Measurements from ENCODE around the gene MS4A3.

DNA sequence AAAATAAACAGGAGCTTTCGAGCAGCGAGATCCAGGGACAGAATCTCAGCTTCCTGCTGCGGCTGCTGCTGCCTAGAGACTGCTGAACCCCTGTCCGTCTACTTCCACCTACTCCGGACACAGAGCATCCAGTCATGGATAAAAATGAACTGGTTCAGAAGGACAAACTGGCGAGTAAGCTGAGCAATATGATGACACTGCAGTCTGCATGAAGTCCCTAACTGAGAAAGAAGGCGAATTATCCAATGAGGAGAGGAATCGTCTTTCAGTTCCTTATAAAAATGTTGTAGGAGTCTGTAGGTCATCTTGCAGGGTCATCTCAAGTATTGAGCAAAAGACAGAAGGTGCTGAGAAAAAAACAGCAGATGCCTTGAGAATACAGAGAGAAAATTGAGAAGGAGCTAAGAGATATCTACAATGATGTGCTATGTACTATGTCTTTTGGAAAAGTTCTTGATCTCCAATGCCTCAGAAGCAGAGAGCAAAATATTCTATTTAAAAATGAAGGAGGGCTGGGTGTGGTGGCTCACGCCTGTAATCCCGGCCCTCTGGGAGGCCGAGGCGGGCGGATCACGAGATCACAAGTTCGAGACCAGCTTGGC, 20.9 kb downstream of the MS4A3 start:
- no peak for TF ChIP-seq CTCF (IDR thresholded peaks at IDR 0.05)
- no peak for TF ChIP-seq POLR2A (IDR thresholded peaks at IDR 0.05)
